Loucy (cell line): Measurements from ENCODE around the gene RERE.

Experiments used
- EZH2phosphoT487 ChIP-seq: fragments of 200-600 bp; IDR thresholded peaks from 2 replicates; pipeline ENCODE4 v1.6.1; 2018; ENCODE audit warnings: antibody characterized with exemption, mild to moderate bottlenecking, moderate library complexity, borderline replicate concordance
- TF ChIP-seq, protein P1 (sequence below): fragments of 200-600 bp; sonication (generic); conservative IDR thresholded peaks from 2 replicates; pipeline ENCODE4 v1.5.1; 2014; ENCODE audit warnings: mild to moderate bottlenecking, antibody characterized with exemption, low read length

DNA sequence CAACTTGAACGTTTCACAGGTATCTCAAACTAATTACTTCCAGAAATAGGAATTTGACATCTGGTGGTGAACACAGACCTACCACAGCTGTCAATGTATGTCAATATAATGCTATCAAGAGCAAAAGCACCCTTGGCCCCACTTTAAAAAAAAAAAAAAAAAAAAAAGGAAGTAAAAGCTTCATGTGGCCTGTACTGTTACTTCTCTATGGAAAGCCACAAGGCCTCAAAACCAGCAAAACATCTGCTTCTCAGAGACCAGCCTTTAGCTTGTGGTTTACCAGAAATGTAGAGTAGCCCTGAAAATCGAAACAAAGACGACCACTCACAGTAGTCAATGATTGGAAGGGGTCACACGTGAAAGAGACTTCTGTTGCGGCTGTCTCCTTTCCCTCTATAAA is 389.9 kb downstream of the RERE start:
- TF ChIP-seq, protein P1, sequence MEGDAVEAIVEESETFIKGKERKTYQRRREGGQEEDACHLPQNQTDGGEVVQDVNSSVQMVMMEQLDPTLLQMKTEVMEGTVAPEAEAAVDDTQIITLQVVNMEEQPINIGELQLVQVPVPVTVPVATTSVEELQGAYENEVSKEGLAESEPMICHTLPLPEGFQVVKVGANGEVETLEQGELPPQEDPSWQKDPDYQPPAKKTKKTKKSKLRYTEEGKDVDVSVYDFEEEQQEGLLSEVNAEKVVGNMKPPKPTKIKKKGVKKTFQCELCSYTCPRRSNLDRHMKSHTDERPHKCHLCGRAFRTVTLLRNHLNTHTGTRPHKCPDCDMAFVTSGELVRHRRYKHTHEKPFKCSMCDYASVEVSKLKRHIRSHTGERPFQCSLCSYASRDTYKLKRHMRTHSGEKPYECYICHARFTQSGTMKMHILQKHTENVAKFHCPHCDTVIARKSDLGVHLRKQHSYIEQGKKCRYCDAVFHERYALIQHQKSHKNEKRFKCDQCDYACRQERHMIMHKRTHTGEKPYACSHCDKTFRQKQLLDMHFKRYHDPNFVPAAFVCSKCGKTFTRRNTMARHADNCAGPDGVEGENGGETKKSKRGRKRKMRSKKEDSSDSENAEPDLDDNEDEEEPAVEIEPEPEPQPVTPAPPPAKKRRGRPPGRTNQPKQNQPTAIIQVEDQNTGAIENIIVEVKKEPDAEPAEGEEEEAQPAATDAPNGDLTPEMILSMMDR = no peak
- TF ChIP-seq EZH2phosphoT487 = no peak
